Activated gamma-delta T cell treated with anti-CD3 and anti-CD28 coated beads, Interleukin-2, amount 50 U/mL, for 16 hours (primary cell): Measurements from ENCODE around the gene TMX1.
"Not testable (repeated sequence)": the region's sequence is repeated elsewhere in the genome, so short reads cannot be mapped to it uniquely, and the experiment has no call there.

Experiments
- DNase-seq: peaks from one replicate; pipeline ENCODE4 v3.0.0-alpha.2; 2020; ENCODE audit warnings: low read depth

Gene TMX1, protein sequence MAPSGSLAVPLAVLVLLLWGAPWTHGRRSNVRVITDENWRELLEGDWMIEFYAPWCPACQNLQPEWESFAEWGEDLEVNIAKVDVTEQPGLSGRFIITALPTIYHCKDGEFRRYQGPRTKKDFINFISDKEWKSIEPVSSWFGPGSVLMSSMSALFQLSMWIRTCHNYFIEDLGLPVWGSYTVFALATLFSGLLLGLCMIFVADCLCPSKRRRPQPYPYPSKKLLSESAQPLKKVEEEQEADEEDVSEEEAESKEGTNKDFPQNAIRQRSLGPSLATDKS

DNA sequence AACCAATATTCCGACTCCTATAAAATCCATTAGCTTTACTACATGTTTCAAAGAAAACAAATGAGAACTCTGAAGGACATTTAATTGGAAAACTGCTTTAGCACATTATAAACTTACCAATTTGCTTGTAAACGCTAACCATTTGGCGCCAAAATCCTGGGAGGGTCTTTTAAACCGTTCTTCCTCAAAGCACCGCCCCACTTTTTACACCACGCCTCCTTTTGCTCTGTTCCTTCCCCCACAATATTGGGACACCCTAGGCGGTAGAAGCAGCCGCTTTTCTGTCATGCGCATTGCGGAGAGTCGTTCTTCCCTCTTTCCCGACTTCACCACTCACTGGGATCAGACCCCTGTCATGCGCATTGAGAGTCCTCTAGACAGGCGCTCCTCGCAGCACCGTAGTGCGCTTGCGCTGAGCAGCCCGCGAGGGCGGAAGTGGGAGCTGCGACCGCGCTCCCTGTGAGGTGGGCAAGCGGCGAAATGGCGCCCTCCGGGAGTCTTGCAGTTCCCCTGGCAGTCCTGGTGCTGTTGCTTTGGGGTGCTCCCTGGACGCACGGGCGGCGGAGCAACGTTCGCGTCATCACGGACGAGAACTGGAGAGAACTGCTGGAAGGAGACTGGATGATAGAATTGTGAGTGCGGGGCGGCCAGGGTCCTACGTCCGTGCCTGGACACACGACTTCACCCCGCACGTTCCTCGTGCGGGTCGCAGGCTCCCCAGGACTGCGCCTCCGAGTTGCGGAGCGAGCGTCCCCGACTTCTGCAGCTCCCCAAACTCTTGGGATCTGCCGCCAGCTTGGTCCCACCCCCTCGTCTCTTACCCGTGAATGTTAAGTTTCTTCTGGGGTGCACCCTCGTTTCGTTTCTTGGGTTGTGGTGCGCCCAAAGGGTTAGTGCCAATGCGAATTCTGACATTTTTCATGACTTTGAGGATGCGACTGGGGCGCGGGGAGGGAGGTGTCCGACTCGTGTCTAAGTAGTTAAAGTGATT lies at the start of gene TMX1:
TSS of gene TMX1 (plus strand) at position 435 of the 991 bp plus-strand sequence. CDS start at position 481, 46 bp downstream.
- peak; percentile 76 for DNase-seq

DNA sequence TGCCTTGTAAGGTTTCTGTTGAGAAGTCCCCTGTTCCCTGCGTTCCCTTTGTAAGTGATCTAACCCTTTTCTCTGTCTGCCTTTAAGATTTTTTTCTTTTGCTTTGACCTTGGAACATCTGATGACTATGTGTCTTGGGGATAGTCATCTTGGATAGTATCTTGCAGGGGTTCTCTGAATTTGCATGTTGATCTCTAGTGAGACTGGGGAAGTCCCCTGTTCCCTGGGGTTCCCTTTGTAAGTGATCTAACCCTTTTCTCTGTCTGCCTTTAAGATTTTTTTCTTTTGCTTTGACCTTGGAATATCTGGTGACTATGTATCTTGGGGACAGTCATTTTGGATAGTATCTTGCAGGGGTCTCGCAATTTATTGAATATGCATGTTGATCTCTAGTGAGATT lies 38.2 kb upstream of the TMX1 start:
- DNase-seq, result no peak

DNA sequence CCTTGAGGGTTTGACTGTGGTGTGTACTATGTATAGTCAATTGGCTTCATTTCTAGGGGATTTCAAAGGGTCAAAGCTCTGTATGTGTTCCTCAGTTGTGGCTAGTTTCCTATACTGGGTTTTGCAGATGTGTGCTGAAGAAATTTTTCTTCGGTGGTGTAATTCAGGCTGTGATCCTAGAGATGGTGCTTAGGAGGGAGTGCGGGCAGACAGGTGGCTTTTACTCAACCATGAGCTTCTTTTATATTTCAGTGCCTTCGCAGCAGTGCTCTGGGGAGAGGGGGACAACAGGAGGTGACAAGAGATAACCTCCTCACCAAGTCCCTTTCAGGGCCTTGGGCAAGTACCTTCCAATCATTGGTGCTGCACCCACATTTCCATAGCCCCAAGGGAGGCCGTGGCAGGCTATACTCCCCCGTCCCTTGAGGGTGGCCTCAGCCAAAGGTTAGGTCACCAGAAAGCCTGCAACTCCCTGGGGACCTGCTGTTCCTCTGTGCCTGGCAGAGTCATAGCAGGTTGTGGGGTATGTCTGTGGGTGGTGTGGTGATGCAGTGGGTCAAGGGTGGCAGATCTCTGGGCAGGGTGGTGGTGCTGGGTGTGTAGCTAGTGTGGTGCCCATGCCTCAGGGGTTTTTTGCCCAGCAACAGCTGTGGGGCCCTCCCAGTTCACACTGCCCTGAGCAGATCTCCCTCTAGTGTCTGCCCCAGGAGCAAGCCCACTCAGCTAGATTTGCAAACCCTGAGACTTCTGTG lies 37.0 kb upstream of the TMX1 start:
- DNase-seq, result no peak

DNA sequence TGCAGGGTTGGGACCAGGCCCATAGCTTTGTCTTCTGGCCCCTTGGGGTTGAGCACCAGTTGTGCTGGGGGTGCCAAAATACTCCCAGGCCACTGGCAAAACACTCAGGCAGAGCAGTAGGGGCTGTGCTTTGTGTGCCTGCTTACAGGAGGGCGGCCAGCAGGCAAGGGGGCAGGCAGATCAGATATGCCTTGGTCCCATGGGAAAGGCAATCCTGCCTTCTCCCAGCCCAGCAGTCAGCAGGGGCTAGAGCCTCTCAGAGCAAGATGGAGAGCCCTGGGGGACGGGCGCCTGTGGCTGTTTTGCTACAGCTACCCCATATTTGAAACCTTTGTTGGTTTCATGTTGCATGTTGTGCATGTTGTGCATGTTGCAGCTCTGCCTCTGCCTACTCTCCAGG lies 36.2 kb upstream of the TMX1 start:
- DNase-seq, result no peak

DNA sequence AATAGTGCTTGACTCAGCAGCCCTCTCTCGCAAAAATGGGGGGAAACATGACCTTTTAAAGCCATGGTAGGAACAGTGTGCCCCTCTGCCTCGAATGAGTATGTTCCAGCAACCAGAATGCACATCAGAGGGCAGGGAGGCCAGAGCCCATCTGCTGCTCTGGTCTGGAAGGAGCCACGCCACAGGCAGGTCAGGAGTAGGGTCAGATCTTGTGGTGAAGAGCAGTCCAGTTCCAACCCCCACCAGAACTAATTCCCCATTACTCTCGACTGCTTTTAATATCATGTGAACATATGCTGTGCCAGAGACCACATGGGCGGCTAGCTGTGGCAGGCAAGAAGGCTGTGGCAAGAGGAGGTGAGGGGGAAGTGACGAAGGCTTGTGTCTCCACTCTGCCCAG lies 34.6 kb upstream of the TMX1 start:
- no peak for DNase-seq

DNA sequence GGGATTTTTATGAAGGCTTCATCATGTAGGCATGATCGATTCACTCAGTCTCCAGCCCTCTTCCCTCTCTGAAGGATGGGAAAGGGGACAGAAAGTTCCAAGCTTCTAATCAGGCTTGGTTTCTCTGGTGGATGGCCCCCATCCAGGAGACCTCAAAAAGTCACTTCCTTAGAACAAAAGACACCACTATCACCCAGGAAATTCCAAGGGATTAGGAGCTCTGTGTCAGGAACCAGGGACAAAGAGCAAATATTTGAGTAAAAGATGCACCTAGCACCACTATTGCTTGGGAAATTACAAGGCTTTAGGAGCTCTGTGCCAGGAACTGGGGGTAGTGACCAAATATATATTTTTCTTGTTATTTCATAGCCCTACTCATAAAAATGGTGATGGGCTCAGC lies 33.6 kb upstream of the TMX1 start:
- no peak for DNase-seq

DNA sequence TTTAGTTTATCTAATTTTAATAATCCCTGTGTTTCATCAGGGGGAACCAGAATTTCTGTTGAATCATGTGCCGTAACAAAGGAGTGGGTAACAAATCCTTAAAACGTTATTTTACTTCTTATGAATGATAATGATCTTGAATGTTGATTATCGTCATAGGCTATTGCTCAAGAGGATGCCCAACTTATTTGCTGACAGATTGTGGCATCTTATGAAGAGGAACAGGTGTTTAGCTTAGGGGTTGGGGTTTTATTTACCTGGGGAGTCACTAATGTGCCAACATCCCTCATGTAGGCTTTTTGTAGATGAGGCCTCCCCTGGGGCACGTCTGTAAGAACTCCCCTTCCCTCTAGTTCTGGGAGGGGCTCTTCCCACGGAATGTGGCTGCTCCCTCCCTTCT lies 32.4 kb upstream of the TMX1 start:
- no peak for DNase-seq

DNA sequence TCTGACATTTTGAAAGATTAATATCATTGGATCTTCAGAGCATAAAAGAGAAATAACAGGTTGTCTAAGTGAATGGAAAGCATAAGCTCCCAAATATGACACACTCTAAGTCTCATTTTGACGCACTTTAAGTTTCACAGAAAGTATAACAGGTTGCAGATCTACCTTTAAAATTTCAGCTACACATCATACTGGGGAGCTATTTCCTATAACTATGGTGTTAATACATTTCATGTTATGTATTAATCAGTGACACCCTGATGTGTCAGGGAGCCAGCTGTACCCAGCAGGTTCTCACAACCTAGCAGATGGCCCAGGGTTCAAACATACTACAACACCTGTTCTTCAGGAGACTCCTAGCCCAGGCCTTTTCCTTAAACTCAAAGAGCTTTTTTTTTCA lies 31.1 kb upstream of the TMX1 start:
- no peak for DNase-seq

DNA sequence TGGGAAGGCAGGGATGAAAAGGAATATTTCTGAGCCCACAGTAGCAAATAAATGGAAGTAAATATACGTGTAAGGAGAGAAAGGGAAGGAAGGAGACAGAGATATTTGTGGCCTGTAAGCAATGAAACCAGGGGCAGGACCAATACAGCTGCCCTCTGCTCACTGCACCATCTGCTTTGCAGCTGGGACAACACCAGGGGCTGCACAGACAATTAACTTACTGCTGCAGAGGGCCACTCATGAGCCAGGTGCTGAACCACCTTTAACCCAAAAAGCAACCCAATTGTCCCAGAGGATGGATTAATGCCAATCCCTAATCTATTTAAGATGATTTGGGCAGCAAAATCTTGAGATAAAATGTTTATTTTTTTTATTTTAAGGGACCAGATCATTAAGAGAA lies 30.6 kb upstream of the TMX1 start:
- DNase-seq, result no peak

DNA sequence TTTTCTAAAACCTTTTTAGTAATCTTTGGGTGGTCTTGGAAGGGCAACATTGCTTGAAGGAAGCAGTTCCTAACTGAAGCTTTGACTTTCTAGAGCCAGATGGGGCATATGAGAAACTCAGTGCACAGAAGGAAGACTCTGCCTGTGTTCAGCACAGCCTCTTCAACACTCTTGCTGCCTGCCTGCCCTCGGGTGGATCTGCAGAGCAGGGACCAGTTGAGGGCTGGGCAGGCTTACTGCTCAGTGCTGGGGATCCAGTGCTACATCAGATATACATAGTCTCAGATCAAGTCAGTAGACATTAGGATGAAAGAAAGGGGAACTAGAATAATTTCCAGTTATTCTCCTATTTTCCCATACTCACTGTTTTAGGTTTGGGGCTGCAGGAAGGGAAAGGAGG lies 29.5 kb upstream of the TMX1 start:
- no peak for DNase-seq

DNA sequence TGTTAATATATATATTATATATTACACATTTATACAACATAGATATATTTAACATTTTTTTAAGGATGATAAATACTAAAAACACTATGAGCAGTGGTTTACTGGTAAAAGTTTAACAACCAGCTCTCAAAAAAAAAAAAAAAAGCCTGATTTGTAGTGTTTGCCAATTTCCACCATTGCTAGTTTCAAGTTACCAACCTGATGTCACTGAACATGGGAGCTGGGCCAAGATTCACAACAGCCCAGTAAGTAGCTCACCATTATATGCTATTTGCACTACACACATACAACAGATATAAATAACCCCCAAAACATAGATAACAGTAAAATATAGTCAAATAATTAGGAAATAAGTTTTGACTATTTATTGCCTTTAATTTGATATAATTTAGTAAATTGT lies 28.9 kb upstream of the TMX1 start:
- no peak for DNase-seq

DNA sequence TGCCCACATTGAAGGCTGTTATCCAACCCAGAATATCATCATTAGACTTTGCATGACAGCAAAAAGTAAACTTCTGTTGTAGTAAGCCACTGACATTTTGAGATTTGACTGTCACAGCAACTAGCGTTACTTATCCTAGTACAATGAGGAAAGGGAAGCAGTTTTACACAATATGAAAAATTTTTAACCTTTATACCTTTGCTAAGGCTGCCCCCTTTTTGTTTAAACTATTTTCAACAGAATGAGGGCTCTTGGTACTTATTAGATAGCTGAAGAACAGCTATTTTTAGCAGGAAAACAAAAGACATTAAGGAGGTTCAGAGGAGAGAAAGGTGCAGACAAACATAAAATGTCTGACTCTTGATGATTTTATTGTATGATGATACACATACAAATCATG lies 23.4 kb upstream of the TMX1 start:
- DNase-seq, result no peak

DNA sequence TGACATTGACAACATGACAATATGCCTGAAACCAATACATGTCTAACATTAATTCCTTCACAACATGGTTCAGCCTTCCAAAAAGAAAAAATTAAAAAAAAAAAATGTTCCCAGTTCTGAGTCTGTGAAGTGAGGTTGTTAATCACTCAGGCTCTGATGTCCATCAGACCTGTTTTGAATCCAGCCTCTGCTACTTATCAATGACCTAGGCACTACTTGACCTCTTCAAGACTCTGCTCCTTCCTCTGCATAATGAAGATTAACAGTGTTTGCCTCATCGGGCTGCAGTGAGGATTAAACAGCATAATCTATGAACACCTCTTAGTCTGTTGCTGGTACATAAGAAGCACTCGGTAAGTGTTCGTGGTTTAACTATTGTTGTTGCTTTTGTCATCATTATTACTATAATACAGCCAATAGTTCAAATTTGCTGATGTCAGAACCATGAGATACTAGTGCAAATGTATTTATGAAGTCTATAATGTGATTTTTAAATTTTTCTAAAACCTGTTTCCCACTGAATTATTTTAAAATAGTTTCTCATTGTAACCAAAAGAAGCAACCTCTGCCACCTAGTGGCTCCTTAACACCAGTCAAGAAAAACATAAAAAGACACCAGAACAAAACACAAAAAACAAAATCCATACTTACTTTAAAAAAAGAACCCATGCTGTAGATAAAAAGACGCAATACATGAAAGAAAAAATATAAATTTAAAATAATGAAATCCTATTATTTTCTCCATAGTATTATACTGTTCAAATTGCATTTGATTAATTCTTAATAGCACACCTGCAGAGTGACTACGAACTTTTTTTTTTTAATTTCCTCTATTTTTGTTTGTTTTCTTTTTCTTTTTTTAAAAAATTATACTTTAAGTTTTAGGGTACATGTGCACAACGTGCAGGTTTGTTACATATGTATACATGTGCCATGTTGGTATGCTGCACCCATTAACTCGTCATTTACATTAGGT lies 20.3 kb upstream of the TMX1 start:
- no peak for DNase-seq

DNA sequence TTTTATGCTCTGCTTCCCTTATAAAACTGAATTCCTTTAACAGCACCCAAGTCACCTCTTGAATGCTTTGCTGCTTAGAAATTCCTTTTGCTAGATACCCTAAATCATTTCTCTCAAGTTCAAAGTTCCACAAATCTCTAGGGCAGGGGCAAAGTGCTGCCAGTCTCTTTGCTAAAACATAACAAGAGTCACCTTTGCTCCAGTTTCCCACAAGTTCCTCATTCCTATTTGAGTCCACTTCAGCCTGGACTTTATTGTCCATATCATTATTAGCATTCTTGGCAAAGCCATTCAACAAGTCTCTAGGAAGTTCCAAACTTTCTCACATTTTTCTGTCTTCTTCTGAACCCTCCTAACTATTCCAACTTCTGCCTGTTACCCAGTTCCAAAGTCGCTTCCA lies 16.6 kb upstream of the TMX1 start:
- DNase-seq, result not testable (repeated sequence)

DNA sequence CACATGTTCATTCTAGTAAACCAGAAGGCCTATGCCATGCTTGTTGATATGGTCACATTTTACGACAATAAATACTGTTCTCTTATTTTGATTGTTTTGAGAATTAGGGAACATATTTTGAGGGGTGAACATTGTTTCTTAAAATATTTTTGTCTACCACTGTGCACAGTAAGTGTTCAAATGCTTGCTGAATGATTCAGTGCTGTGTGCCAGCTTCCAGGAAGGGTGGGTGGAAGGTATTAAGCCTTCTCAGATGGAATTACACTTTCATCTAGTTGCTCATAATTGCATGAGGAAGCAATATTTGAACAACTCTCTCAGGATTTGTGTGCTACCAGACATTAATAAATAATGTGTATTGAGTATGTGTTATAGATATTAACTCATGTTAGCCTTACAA lies 15.5 kb upstream of the TMX1 start:
- DNase-seq, result no peak

DNA sequence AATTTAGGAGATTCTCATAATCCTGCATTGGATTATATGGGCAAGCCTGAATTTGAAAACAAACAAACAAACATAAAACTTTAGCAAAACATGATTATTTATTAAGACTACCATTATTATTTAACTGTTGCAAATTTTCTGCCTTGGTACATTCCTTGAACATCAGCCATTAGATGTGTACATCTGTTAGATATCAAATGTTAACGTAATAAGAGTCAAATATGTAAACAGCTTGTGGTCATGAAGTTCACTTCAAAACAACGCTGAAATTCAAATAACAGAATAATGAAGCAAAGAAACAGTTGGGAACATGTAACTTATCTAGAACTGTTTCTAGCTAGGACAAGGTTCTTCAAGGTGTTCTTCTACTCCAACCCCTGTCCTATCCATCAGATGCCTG lies 14.3 kb upstream of the TMX1 start:
- DNase-seq, result no peak

DNA sequence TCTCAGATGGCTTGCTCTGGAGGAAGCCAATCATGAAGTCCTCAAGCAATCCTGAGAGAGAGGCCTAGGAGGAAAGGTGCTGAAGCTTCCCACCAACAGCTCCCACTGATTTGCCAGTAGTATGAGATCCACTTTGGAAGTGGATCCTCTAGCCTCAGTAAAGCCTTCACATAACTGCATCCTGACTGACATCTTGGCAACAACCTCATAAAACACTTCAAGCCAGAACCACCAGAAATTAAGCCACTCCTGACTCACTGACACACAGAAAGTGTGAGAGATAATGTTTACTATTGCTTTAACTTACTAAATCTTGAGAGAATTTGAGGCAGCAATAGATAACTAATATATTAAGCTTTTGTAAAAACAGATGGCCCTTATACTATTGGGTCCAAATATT lies 11.7 kb upstream of the TMX1 start:
- DNase-seq, result no peak

DNA sequence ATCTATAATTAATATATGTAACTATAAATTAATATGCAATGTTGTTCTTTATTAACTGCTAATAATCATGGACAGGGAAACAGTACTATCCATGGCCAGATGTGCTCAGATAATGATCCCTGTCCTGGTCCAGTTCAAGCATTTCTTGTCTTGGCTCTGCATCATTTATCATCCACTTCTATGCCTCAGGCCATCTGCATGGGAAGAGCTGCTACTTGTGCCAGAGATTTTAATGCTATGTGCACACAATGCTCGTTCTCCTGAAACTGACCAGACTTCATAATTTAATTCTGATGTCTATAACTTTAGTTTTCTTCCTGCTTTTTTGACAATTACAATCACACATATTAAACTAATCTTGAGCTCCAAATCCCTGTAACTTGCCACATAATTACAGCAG lies 11.2 kb upstream of the TMX1 start:
- no peak for DNase-seq

DNA sequence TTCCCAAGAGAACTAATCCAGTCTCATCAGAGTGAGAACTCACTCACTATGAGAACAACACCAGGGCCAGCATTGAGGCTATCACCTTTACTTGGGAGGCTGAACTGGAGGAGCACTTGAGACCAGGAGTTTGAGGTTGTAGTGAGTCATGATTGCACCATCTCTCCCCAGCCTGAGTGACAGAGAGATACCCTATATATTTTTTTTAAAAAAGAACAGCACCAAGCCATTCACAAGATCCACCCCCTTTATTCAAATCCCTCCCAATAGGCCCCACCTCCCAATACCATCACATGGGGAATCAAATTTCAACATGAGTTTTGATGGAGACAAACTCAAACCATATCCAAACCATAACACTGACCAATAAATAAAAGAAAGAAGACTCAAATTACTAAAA lies 3.7 kb upstream of the TMX1 start:
- DNase-seq, result no peak

DNA sequence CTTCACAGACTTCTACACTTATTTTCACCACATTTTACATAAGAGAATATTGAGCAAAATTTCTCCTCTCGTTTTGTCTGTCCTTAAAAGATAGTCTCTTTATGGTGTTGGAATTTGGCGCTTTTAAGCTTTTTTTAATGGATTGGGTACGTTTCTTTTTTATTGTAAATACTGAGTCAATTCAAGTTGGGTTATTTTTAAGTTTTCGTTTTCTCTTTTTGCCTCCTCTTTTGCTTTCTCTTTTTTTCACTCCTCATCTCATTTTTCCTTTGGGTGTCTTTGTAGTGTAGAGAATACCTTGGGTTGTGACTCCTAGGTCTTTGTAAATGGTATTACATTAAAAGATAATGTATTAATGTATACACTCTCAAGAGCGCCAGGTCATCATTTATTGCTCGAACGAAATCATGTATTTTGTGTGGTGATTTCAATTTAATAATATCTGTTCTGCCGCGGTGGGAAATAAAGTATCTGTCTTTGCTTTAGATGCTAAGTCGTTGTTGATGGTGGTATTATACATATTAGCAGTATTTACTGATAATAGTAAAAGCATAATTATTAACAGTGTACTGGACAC lies 845 bp downstream of the TMX1 start:
- no peak for DNase-seq
